A673 (cell line): ENCODE measurements around the gene SLC9A5. TPM values are rescaled to one million over a fixed set of nuclear protein-coding genes. Genes with fewer than 3 reads are reported as not detected.

ENCODE experiments used
- BruUV-seq: library from RNA; stranded (reverse); fragments of 400-500 nt; replicated peaks from 2 replicates; lab custom pipeline; 2021; lab: Mats Ljungman, UMichigan
- CTCF ChIA-PET: fragments of 300-600 bp; sonication (Branson Sonifier 250); formaldehyde crosslinking; loops from one replicate; lab custom pipeline; 2022; ENCODE audit warnings: antibody characterized with exemption; lab: Charles Lee
- POLR2A ChIA-PET: fragments of 300-600 bp; sonication (Branson Sonifier 250); formaldehyde crosslinking; loops from one replicate; lab custom pipeline; 2022; ENCODE audit warnings: antibody characterized with exemption; ENCODE audit not compliant: low non-redundant PET; lab: Charles Lee
- DNase-seq: peaks from one replicate; pipeline ENCODE4 v3.0.0-alpha.2; 2015; ENCODE audit warnings: low spot score
- H3K27ac ChIP-seq: fragments of 200-600 bp; sonication (generic); 2 replicates; pipeline ENCODE4 v1.5.1; 2016; ENCODE audit warnings: mixed run types, low read depth, mild to moderate bottlenecking, mixed read lengths, antibody characterized with exemption, low read length; ENCODE audit not compliant: poor library complexity, severe bottlenecking
- H3K27me3 ChIP-seq: fragments of 200-600 bp; sonication (generic); replicated peaks from 2 replicates; pipeline ENCODE4 v1.6.1; 2017; ENCODE audit warnings: mixed run types, low read depth, mild to moderate bottlenecking, mixed read lengths, antibody characterized with exemption, low read length; ENCODE audit not compliant: insufficient read depth, poor library complexity
- H3K36me3 ChIP-seq: fragments of 200-600 bp; sonication (generic); 2 replicates; pipeline ENCODE4 v1.6.1; 2016; ENCODE audit warnings: mixed run types, mild to moderate bottlenecking, mixed read lengths, antibody characterized with exemption, low read length; ENCODE audit not compliant: insufficient read depth, poor library complexity, severe bottlenecking
- H3K4me1 ChIP-seq: fragments of 200-600 bp; sonication (generic); 2 replicates; pipeline ENCODE4 v1.6.1; 2017; ENCODE audit warnings: mixed run types, mild to moderate bottlenecking, mixed read lengths, antibody characterized with exemption, low read length; ENCODE audit not compliant: insufficient read depth, poor library complexity, severe bottlenecking
- H3K4me3 ChIP-seq: fragments of 200-600 bp; sonication (generic); 2 replicates; pipeline ENCODE4 v1.5.1; 2016; ENCODE audit warnings: low read depth, mixed run types, mild to moderate bottlenecking, mixed read lengths, low read length; ENCODE audit not compliant: poor library complexity, severe bottlenecking
- H3K9me3 ChIP-seq: fragments of 200-600 bp; sonication (generic); 2 replicates; pipeline ENCODE4 v1.6.1; 2016; ENCODE audit warnings: mixed run types, low read depth, mild to moderate bottlenecking, mixed read lengths, antibody characterized with exemption, low read length; ENCODE audit not compliant: poor library complexity, severe bottlenecking
- EZH2 ChIP-seq: fragments of 200-600 bp; sonication (generic); IDR thresholded peaks from 2 replicates; pipeline ENCODE4 v1.6.1; 2017; ENCODE audit warnings: borderline replicate concordance, low read depth, mild to moderate bottlenecking, mixed read lengths, antibody characterized with exemption, low read length; ENCODE audit not compliant: poor library complexity, severe bottlenecking
- intact Hi-C: fragments of 100-400 bp; cut with micrococcal nuclease; formaldehyde crosslinking; loops from one replicate; pipeline ENCODE4 v1.10.0; 2022; ENCODE audit not compliant: unreplicated experiment
- total RNA-seq: library from RNA; stranded (reverse); gene quantifications from 2 replicates; pipeline ENCODE4 v1.2.3, GENCODE V29; 2021
- TF ChIP-seq, protein P1 (sequence below): fragments of 300-800, 200-600 bp; sonication (generic); conservative IDR thresholded peaks from 2 replicates; pipeline ENCODE4 v1.5.1; 2017; ENCODE audit warnings: low read depth, mild to moderate bottlenecking, antibody characterized with exemption, low read length, moderate library complexity, mixed read lengths

Gene SLC9A5
- total RNA-seq, 1 experiment from 2014 or later, result 2.4 TPM

DNA sequence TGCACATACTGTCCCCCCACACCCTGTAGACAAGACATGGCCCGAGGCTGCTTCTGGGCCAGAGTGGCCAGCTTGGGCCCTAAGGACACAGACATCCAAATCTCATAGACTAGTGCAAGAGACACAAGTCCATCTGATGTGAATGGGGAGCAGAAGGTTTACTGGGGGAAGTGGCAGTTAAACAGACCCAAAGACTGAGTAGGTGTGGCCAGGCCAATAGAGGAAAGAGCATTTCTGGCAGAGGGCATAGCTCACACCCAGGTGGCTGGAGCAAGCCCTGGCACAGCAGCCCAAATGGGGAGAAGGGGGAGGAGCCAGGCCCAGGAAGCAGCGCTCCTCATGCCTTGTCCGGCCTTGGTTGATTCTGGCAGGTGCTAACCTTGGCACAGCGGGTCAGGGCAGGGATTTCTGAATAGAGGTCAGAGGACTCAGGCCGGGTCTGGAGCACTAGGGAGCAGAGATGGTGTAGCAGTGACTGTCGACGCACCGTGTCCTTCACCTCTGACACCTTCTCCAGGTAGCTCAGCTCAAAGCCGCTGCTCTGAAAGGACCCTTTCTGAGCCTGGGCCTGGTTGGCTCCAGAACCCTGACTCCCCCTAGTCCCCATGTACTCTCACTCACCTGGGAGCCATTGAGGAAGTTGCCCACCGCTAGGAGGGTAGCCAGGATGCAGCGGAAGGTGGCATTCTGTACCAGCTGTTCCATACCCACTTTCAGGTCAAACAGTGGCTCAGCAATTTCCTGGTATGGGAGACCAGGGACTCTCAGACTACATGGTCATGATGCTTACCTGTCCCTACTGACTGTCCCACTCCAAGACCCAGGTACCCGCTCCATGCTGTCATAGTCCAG is 17.7 kb upstream of the SLC9A5 start:
- H3K9me3 ChIP-seq, result no peaks in the 10 kb centered on the region
- no peaks in the 10 kb centered on the region for H3K27me3 ChIP-seq
- peaks cover 14% of the 10 kb centered on the region for H3K4me1 ChIP-seq
- H3K27ac ChIP-seq, result no peak overlapping the region
- ChIA-PET POLR2A (interaction anchor here (0.6 kb wide), 1 partner anchor 13 kb away, joined by 3 read pairs; no protein-coding TSS in a partner anchor), CTCF (no interaction called here)
- no peak for TF ChIP-seq EZH2
- TF ChIP-seq, protein P1, sequence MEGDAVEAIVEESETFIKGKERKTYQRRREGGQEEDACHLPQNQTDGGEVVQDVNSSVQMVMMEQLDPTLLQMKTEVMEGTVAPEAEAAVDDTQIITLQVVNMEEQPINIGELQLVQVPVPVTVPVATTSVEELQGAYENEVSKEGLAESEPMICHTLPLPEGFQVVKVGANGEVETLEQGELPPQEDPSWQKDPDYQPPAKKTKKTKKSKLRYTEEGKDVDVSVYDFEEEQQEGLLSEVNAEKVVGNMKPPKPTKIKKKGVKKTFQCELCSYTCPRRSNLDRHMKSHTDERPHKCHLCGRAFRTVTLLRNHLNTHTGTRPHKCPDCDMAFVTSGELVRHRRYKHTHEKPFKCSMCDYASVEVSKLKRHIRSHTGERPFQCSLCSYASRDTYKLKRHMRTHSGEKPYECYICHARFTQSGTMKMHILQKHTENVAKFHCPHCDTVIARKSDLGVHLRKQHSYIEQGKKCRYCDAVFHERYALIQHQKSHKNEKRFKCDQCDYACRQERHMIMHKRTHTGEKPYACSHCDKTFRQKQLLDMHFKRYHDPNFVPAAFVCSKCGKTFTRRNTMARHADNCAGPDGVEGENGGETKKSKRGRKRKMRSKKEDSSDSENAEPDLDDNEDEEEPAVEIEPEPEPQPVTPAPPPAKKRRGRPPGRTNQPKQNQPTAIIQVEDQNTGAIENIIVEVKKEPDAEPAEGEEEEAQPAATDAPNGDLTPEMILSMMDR, result no peak
- no peak for DNase-seq
- no peak overlapping the region for H3K4me3 ChIP-seq
- peaks cover 67% of the 10 kb centered on the region for H3K36me3 ChIP-seq
- no TSS peak for BruUV-seq
- intact Hi-C loops, result no loop called here

DNA sequence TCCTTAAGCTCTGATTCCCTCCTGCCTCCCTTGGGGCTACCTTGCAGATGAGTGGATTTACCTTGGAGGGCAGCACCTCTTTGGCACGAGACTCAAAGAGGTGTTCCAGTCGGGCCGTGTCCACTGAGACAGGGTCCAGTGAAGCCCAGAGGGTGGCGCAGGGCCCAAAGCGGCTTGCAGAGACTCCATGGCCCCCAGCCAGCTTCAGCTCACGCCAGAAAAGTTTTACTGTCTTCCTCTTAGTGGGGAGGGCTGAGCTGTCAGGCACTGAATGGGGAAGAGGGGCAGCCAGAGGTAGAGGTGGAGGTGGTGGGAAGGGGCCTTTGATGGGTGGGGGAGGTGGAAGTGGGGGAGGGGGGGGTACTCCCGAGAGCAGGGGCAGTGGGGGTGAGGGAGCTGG is 15.2 kb upstream of the SLC9A5 start:
- H3K4me1 ChIP-seq, result no peaks in the 10 kb centered on the region
- ChIA-PET CTCF (no interaction called here), POLR2A (no interaction called here)
- TF ChIP-seq EZH2, result no peak
- H3K27me3 ChIP-seq, result no peaks in the 10 kb centered on the region
- H3K9me3 ChIP-seq, result no peaks in the 10 kb centered on the region
- H3K4me3 ChIP-seq, result no peak overlapping the region
- no peak for DNase-seq
- intact Hi-C loops, result no loop called here
- no TSS peak for BruUV-seq
- H3K36me3 ChIP-seq, result peaks cover 82% of the 10 kb centered on the region
- H3K27ac ChIP-seq, result no peak overlapping the region

DNA sequence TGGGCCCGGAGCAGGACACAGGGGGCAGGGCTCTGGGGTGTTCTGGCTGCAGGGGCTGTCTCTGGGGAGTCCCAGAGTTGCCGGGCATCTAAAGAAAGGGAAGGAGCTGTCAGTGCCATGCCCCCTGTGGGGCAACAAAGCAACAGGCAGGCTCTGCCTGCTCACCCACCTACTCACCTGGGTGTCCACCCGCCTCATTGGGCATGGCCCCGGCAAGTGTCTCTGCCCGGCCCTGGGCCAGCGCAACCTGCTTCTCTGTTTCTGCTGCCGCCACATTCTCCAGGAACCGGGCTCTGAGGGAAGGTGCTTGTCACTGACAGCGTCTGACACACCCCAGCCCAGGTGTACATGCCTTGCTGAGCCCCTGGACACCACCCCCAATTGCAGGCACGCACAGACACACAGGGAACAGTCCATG is 14.6 kb upstream of the SLC9A5 start:
- POLR2A ChIA-PET, result no interaction called here
- CTCF ChIA-PET, result no interaction called here
- no peaks in the 10 kb centered on the region for H3K4me1 ChIP-seq
- DNase-seq, result no peak
- H3K9me3 ChIP-seq, result no peaks in the 10 kb centered on the region
- H3K4me3 ChIP-seq, result no peak overlapping the region
- no peak overlapping the region for H3K27ac ChIP-seq
- TF ChIP-seq, protein P1, result no peak
- TF ChIP-seq EZH2, result no peak
- no TSS peak for BruUV-seq
- intact Hi-C loops, result no loop called here
- H3K36me3 ChIP-seq, result peaks cover 78% of the 10 kb centered on the region
- H3K27me3 ChIP-seq, result no peaks in the 10 kb centered on the region
